ENCODE results near the gene ULK1. TPM values are rescaled to one million over a fixed set of nuclear protein-coding genes. Genes with fewer than 3 reads are reported as not detected.
"Not testable (repeated sequence)": the region's sequence is repeated elsewhere in the genome, so short reads cannot be mapped to it uniquely, and the experiment has no call there.

Gene ULK1
- total RNA-seq, 1 donor from 2014 or later: 43.7 TPM

- intact Hi-C loops (cut with DNase I): loop anchor here (1.0 to 2.0 kb wide), 3 partner anchors 16 to 32 kb away; partner anchors contain the start of gene EP400
- DNase-seq (ENCODE audit: low spot score): peak; percentile 97
These were observed 34.5 kb downstream of the ULK1 start, which contains the start of gene PUS1 for GRCh38 chr12:131928711-131929580. Gene PUS1 (plus strand): TSS chr12:131929276. CDS start chr12:131929723, 447 bp downstream.

DNA sequence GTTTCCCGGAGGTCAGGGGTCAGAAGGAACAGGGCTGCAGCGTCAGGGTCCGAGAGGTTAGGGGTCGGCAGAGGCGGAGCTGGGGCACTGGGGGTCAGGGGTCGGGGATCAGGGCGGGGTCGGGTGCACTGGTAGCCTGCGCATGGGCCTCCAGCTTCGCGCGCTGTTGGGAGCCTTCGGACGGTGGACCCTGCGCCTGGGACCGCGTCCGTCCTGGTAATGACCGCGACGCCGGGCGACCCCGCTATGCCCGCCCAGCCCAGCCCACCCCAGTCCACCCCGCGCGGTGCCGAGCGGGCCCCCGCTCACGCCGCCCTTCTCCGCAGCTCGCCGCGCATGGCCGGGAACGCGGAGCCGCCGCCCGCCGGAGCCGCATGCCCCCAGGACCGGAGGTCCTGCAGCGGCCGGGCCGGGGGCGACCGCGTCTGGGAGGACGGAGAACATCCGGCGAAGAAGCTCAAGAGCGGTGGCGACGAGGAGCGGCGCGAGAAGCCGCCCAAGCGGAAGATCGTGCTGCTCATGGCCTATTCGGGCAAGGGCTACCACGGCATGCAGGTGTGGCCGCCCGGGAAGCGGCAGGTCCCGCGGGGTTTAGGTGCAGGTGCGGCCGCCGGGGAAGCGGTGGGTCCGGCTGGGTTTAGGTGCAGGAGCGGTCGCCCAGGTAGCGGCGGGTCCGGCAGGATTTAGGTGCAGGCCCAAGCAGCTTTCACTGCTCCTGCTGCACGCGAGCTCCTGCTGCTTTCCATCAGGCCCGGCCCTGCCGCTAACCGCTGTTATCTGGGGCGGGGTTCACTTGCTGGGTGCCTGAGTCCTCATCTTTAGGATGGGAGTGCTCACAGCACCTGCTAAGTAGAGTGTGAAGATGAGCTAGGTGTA is 35.4 kb downstream of the ULK1 start:
- intact Hi-C loops (cut with DNase I): loop anchor here (1.0 to 2.0 kb wide), 3 partner anchors 17 to 33 kb away; partner anchors contain the start of gene EP400
- DNase-seq (ENCODE audit: low spot score): no peak

DNA sequence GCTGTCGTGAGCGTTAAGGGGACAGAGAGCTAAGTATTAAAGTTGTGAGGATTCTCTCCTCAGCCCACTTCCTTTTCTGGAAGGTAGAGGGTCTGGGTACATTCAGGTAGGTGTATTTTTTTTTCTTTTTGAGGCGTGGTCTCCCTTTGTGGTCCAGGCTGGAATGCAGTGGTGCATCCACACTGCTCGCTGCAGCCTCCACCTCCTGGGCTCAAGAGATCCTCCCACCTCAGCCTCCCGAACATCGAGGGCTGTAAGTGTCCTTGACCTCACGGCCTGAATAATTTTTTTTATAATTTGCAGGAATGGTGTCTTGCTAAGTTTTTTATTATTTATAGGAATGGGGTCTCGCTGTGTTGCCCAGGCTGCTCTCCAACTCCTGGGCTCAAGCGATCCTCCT is 36.1 kb downstream of the ULK1 start:
- intact Hi-C loops (cut with DNase I): no loop called here
- no peak for DNase-seq (ENCODE audit: low spot score)

DNA sequence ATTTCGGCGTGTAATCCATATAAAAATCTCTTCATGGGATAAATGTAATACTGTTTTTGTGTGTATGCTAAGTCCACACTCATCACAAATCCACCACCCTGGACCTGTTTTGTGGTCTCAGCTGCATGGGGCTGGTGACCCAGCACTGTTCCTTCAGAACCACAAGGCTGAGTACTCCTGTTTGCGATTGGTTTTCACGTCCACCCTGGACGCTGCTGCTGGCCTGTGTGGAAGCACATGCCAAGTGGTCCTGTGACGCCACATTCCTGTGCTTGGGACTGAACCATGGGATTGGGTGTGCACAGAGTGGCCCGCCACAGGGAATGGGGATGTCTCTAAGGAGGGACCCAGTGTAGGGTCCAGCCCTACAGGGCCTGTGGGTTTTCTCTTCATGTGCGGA is 39.0 kb downstream of the ULK1 start:
- no peak for DNase-seq (ENCODE audit: low spot score)
- intact Hi-C loops (cut with DNase I): no loop called here

GRCh38 chr12:131934535-131934934 is 40.1 kb downstream of the ULK1 start:
- no peak for DNase-seq (ENCODE audit: low spot score)
- intact Hi-C loops (cut with DNase I): no loop called here

- DNase-seq (ENCODE audit: low spot score): no peak
- intact Hi-C loops (cut with DNase I): no loop called here
These were observed 43.7 kb downstream of the ULK1 start for GRCh38 chr12:131938082-131938481.

DNA sequence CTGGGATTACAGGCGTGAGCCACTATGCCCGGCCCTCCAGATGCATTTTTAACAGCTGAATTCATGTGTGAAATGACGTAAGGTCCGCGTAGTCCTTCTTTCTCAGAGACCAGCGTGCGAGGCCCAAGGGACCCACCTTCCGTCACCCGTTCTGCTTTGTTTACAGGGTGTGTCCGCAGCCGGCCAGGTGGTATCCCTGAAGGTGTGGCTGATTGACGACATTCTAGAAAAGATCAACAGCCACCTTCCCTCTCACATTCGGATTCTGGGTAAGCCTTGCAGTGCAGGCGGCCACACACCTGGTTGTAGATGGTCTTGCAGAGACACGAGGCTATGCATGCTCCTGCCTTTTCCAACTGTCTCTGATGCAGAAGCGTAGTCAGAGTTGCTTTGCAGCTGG is 44.6 kb downstream of the ULK1 start:
- no peak for DNase-seq (ENCODE audit: low spot score)
- intact Hi-C loops (cut with DNase I): no loop called here

DNA sequence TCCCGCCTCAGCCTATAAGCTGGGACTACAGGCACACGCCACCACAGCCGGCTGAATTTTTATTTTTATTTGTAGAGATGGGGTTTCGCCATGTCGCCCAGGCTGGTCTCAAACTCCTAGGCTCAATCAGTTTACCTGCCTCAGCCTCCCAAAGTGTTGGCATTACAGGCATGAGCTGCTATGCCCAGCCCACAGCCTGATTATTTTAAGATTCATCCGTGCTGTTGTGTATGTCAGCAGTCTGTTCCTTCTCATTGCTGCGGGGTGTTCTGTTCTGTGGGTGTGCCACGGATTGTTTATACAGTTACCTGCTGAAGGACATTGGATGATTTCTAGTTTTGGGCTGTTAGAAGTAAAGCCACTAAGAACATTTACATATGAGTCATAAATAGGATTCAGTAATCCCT is 45.7 kb downstream of the ULK1 start:
- intact Hi-C loops (cut with DNase I): no loop called here
- DNase-seq (ENCODE audit: low spot score): no peak

DNA sequence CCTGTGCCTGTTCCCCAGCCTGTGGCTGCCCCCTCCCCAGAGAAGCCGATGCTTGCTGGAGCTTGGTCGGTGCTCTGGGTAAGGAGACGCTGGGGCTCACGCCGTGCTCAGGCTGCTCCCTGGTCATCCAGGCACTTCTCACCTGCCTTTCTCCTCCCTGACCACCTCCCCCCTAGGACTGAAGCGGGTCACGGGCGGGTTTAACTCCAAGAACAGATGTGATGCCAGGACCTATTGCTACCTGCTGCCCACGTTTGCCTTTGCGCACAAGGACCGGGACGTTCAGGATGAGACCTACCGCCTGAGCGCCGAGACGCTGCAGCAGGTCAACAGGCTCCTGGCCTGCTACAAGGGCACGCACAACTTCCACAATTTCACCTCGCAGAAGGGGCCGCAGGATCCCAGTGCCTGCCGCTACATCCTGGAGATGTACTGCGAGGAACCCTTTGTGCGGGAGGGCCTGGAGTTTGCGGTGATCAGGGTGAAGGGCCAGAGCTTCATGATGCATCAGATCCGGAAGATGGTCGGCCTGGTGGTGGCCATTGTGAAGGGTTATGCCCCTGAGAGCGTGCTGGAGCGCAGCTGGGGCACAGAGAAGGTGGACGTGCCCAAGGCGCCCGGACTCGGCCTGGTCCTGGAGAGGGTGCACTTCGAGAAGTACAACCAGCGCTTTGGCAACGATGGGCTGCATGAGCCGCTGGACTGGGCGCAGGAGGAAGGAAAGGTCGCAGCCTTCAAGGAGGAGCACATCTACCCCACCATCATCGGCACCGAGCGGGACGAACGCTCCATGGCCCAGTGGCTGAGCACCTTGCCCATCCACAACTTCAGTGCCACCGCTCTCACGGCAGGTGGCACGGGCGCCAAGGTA is 46.9 kb downstream of the ULK1 start:
- intact Hi-C loops (cut with DNase I): no loop called here
- peak; percentile 51 for DNase-seq (ENCODE audit: low spot score)

- no peak for DNase-seq (ENCODE audit: low spot score)
- intact Hi-C loops (cut with DNase I): no loop called here
These were observed 47.5 kb downstream of the ULK1 start for GRCh38 chr12:131941987-131942341.

- peak; percentile 61 for DNase-seq (ENCODE audit: low spot score)
- intact Hi-C loops (cut with DNase I): no loop called here
These were observed 48.2 kb downstream of the ULK1 start for GRCh38 chr12:131942671-131943070.

DNA sequence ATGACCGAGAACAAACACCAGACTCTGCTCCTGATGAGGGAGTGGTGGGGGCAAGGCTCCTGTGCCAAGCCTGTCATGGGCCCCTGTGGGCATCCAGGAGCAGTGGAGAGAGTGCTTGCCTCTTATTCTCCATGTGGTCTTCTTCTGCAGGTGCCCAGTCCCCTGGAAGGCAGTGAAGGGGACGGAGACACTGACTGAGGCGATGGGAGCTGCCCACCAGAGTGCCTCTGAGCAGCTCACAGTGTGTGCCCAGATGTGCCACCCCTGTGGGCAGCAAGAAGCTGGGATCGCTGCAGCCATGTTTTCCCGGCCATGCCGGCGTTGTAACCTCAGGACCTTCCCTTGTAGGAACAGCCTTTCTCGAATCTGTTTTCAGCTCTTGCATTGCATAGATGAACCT is 49.0 kb downstream of the ULK1 start:
- intact Hi-C loops (cut with DNase I): no loop called here
- DNase-seq (ENCODE audit: low spot score): peak; percentile 29

- DNase-seq (ENCODE audit: low spot score): no peak
- intact Hi-C loops (cut with DNase I): no loop called here
These were observed 49.5 kb downstream of the ULK1 start for GRCh38 chr12:131943876-131944275.

DNA sequence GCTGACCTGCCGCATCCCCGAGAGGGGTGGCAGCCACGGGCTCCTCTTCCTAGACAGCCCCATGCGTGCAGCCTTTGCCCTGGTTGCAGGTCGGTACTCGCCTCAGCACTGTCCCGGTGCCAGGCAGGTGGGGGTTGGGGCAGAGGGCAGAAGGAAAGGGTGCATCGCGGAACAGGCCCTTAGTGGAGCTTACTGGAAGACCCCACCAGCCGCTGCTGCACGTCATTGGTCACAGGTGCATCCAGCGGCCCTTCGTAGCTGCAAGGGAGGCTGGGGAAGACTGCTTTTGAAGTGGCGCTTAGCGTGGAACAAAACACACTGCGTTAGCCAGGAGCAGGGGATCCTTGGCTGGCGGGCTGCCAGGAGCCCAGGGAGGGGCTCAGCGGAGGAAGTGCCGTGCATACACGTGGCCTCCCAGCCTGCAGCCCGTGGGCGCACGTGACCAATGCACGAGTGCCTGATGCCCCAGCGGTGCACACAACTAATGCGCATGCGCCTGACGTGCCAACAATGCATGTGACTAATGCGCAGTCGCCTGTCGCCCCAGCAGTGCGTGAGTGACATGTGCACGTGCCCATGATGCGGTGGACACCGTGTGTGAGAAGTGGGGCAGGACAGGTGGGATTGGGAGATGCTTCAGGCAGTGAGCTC is 50.3 kb downstream of the ULK1 start:
- peak; percentile 56 for DNase-seq (ENCODE audit: low spot score)
- intact Hi-C loops (cut with DNase I): no loop called here

- intact Hi-C loops (cut with DNase I): no loop called here
- peak; percentile 53 for DNase-seq (ENCODE audit: low spot score)
These were observed 52.3 kb downstream of the ULK1 start for GRCh38 chr12:131946757-131947156.

DNA sequence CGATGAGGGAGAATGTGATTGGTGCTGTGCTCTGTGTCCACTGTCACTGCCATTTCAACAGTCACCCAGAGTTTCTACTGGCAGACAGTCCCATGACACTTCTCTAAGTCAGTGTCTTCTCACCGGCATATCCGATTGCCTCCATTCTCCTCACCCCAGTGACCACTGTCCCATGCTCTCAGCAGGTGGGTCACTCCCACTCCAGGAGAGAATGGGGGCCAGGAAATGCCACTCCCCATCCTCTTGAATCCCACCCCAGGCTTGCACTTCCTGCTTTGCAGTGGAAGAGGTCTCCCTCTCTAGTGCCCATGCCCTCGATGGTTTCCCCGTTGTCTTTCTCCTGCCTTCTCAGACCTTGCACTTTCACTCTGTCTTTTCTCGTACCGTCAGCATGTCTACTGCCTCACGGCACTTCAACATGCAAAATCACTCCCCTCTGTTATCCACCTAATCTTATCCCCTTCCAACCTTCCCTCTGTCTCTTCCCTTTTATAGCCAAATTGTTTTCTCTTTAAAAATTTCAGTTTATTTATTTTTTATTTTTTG is 53.1 kb downstream of the ULK1 start:
- DNase-seq (ENCODE audit: low spot score): peak; percentile 50
- intact Hi-C loops (cut with DNase I): no loop called here

- DNase-seq (ENCODE audit: low spot score): no peak
These were observed 53.8 kb downstream of the ULK1 start for GRCh38 chr12:131948166-131948712.

GRCh38 chr12:131948713-131949430 is 54.5 kb downstream of the ULK1 start:
- not testable (repeated sequence) for DNase-seq (ENCODE audit: low spot score)
- intact Hi-C loops (cut with DNase I): loop anchor here (1.0 kb wide), 4 partner anchors 20 to 98 kb away; partner anchors contain the start of genes PUS1 and ULK1

More at GRCh38 chr12:131948166-131948712, 53.8 kb downstream of the ULK1 start:
- intact Hi-C loops (cut with DNase I): no loop called here
